Effector memory CD8-positive, alpha-beta T cell (primary cell): Measurements from ENCODE around the gene PRKD1.
"Not testable (repeated sequence)": the region's sequence is repeated elsewhere in the genome, so short reads cannot be mapped to it uniquely, and the experiment has no call there.

Source experiments
- ATAC-seq: fragments of 150-1000 bp; cut with Tn5 transposase; replicated peaks from 2 replicates; pipeline ENCODE4 v1.10.0; 2021; ENCODE audit warnings: mild to moderate bottlenecking, moderate library complexity
- DNase-seq, 3 experiments: peaks; one replicate each; pipeline ENCODE4 v3.0.0; 2021
- H3K27ac Mint-ChIP-seq, 2 donors: one replicate each; pipeline ENCODE4 v1.8.0; 2022; ENCODE audit warnings: mild to moderate bottlenecking in 2 of 2, mixed read lengths in 2 of 2, moderate library complexity in 2 of 2
- H3K27me3 Mint-ChIP-seq, 2 donors: one replicate each; pipeline ENCODE4 v1.8.0; 2022; ENCODE audit warnings: mixed read lengths in 2 of 2
- H3K36me3 Mint-ChIP-seq: one replicate; pipeline ENCODE4 v1.8.0; 2022; ENCODE audit warnings: mild to moderate bottlenecking, moderate library complexity, mixed read lengths; ENCODE audit not compliant: insufficient read depth
- H3K4me1 Mint-ChIP-seq, 2 donors: one replicate each; pipeline ENCODE4 v1.8.0; 2022; ENCODE audit warnings: low read depth in 2 of 2, mixed read lengths in 2 of 2
- H3K4me3 Mint-ChIP-seq, 2 donors: one replicate each; pipeline ENCODE4 v1.8.0; 2022; ENCODE audit warnings: mild to moderate bottlenecking in 2 of 2, mixed read lengths in 2 of 2, moderate library complexity in 2 of 2
- H3K9me3 Mint-ChIP-seq, 2 donors: one replicate each; pipeline ENCODE4 v1.8.0; 2022; ENCODE audit warnings: mixed read lengths in 2 of 2

PRKD1 gene

DNA sequence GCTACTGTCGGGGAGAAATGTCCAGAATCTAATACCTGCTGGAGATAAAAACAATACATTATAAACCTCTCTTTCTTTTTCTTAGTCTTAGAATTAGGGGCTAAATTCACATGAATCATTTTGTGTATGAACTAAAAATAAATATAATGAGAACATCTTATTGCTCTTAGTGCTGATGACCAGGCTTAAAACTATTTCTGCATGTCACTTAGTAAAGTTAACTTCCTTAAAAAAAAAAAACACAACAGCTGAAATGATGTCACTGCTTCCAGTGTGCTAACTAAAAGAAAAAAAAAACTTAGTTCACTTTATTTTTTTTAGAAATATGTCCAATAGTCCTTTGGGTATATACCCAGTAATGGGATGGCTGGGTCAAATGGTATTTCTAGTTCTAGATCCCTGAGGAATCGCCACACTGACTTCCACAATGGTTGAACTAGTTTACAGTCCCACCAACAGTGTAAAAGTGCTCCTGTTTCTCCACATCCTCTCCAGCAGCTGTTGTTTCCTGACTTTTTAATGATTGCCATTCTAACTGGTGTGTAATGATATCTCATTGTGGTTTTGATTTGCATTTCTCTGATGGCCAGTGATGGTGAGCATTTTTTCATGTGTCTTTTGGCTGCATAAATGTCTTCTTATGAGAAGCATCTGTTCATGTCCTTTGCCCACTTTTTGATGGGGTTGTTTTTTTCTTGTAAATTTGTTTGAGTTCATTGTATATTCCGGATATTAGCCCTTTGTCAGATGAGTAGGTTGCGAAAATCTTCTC lies 200.9 kb downstream of the PRKD1 start:
- H3K27me3 Mint-ChIP-seq, H3K36me3 Mint-ChIP-seq, H3K27ac Mint-ChIP-seq, H3K4me3 Mint-ChIP-seq, H3K4me1 Mint-ChIP-seq, DNase-seq, ATAC-seq: not testable (repeated sequence)
- H3K9me3 Mint-ChIP-seq, result peaks cover 8 to 18% of the 10 kb centered on the region in 2 donors

DNA sequence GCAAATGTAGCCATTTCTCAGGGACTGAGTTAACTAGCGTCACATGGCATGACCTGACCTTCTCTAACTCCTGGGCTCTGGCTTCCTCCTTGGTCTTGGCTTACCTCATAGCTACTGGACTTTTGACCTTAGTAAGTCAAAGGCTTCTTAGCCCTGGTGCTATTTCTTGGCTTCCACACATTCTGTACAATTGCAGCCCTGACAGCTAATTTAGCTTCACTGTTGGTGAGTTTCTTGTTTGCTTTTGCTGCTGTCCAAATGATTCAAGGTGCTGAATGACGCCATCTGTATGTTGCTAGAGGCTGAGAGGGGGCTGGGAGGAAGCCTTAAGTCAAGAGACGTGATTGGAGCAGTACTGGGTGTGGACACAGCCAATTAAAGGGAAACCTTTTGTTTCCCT lies 202.7 kb downstream of the PRKD1 start:
- Mint-ChIP-seq H3K27me3 (no peaks in the 10 kb centered on the region), H3K27ac (no peak overlapping the region), H3K36me3 (no peaks in the 10 kb centered on the region), H3K4me1 (no peaks in the 10 kb centered on the region), H3K9me3 (peaks cover 8 to 18% of the 10 kb centered on the region in 2 donors), H3K4me3 (no peak overlapping the region)
- ATAC-seq (no peak), DNase-seq (no peak)

DNA sequence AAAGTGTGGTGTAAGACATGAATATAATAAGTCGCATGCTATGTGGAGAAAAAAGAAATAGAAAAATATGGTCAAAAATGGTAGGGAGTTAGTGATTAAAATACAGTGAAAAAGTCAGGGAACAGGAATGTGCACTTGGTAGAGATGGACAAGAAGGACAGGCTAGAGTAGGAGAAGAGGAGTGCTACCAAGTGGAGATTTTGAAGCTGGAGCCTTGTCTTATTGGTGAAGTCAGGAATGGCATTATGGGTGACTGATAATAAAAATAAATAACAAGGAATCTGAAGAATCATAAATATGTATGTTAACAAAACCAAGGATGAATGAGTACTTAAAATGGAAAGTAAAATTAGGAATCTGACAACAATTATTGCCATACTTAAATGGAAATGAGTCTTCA lies 204.8 kb downstream of the PRKD1 start:
- Mint-ChIP-seq H3K36me3 (no peaks in the 10 kb centered on the region), H3K27me3 (no peaks in the 10 kb centered on the region), H3K27ac (no peak overlapping the region), H3K9me3 (peaks cover 8 to 18% of the 10 kb centered on the region in 2 donors), H3K4me1 (no peaks in the 10 kb centered on the region), H3K4me3 (no peak overlapping the region)
- DNase-seq (no peak), ATAC-seq (no peak)

DNA sequence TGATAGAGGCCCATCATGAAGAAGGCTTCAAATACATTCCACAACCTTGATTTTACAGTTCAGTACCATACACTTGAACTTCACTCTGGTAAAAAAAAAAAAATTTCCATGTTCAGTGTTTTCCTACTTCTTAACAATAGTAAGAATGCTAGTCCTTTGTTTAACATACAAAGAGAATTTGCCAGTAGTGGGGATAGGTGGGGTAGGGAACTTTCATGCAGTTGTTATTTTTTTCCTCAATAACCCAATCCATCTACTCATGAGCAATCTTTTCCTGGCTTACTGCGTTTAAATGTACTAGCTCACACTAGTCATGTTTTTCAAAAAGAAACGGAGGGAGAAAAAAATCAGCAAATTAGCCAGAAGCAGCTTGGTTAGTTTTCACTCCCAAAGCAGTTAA lies 206.1 kb downstream of the PRKD1 start:
- no peak overlapping the region for H3K27ac Mint-ChIP-seq
- H3K4me1 Mint-ChIP-seq, result no peaks in the 10 kb centered on the region
- H3K9me3 Mint-ChIP-seq, result peaks cover 8 to 18% of the 10 kb centered on the region in 2 donors
- no peak overlapping the region for H3K4me3 Mint-ChIP-seq
- no peak for ATAC-seq
- no peaks in the 10 kb centered on the region for H3K36me3 Mint-ChIP-seq
- DNase-seq, result no peak
- no peaks in the 10 kb centered on the region for H3K27me3 Mint-ChIP-seq

DNA sequence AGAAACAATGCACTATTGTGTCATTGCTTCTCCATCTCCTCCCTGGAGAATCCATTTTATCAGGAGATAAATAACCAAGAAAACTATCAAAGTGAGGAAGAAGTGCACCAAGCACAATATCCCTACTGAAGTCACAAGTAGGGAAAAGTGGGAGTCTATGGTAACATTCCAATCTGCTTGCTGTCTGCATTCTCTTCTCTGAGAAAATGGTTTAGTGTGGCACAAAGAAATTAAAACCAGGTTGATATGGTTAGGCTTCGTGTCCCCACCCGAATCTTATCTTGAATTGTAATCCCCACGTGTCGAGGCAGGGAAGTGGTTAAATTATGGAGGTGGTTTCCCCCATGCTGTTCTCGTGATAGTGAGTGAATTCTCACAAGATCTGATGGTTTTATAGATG lies 209.7 kb downstream of the PRKD1 start:
- H3K27ac Mint-ChIP-seq, result no peak overlapping the region
- peaks cover 5 to 11% of the 10 kb centered on the region in 2 donors for H3K9me3 Mint-ChIP-seq
- no peak for DNase-seq
- H3K27me3 Mint-ChIP-seq, result no peaks in the 10 kb centered on the region
- ATAC-seq, result no peak
- no peaks in the 10 kb centered on the region for H3K36me3 Mint-ChIP-seq
- H3K4me3 Mint-ChIP-seq, result no peak overlapping the region
- H3K4me1 Mint-ChIP-seq, result no peaks in the 10 kb centered on the region

DNA sequence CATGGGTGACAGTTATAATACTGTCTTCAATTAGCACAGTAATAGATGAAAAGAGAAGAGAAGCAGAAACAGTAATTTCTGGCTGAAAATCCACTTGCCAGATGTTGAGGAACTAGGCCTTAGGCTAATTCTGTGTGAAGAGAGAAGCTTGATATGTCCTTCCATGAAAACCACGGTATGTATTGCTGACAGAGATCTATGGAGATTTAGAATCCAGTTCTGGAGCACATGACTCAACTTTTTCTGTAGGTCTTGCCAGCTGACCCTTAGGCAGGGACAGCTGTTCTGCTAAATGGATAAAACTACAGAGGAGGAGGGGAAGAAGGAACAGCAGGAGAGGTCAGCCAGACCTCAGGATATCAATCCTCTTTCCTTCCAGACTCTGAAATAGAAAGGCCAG lies 211.5 kb downstream of the PRKD1 start:
- H3K4me3 Mint-ChIP-seq, result no peak overlapping the region
- H3K36me3 Mint-ChIP-seq, result no peaks in the 10 kb centered on the region
- H3K4me1 Mint-ChIP-seq, result no peaks in the 10 kb centered on the region
- H3K27ac Mint-ChIP-seq, result no peak overlapping the region
- DNase-seq (no peak), ATAC-seq (no peak)
- H3K27me3 Mint-ChIP-seq, result no peaks in the 10 kb centered on the region
- peaks cover 5 to 6% of the 10 kb centered on the region in 2 donors for H3K9me3 Mint-ChIP-seq

DNA sequence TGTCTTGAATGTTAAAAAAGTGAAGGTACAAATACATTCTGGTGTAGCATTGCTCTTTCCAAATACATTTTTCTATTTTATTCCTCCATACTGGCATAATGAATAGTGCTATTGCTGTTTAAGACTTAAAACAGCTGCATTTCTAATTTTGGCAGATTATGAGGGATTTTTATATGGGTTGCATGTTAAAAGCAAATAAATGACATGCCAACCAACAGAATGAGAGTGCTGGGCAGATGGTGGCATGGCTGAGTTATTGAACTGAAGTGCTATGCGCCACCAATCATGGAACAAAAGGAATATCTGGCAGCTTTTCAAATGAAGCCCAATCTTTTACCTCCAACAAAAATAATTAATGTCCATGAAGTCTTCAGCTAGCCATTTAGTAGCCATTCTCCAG lies 215.0 kb downstream of the PRKD1 start:
- no peaks in the 10 kb centered on the region for H3K36me3 Mint-ChIP-seq
- no peaks in the 10 kb centered on the region for H3K27me3 Mint-ChIP-seq
- H3K4me1 Mint-ChIP-seq, result no peaks in the 10 kb centered on the region
- no peak for ATAC-seq
- no peak for DNase-seq
- no peak overlapping the region for H3K4me3 Mint-ChIP-seq
- H3K27ac Mint-ChIP-seq, result no peak overlapping the region
- peaks cover 9 to 15% of the 10 kb centered on the region in 2 donors for H3K9me3 Mint-ChIP-seq

DNA sequence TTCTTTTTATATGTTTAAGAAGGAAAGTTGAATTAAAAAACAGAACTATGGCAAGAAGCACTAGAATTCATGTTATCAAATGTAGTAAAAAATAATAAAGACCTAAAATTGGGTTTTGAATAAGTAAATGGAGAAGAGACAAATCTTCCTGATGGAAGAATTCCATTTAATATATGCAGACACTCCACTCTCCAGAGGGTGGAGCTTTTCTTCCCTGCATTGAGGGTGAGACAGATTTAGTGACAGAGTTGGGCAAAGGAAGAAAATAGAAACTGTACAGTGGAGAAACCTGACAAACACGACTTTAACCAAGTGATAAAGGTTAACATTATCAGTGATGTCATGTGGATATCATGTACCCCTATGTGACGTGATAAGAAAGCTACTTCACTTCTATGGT lies 217.6 kb downstream of the PRKD1 start:
- Mint-ChIP-seq H3K27ac (no peak overlapping the region), H3K9me3 (peaks cover 13 to 26% of the 10 kb centered on the region in 2 donors), H3K4me3 (no peak overlapping the region), H3K4me1 (no peaks in the 10 kb centered on the region), H3K27me3 (no peaks in the 10 kb centered on the region), H3K36me3 (no peaks in the 10 kb centered on the region)
- DNase-seq, result no peak
- no peak for ATAC-seq

DNA sequence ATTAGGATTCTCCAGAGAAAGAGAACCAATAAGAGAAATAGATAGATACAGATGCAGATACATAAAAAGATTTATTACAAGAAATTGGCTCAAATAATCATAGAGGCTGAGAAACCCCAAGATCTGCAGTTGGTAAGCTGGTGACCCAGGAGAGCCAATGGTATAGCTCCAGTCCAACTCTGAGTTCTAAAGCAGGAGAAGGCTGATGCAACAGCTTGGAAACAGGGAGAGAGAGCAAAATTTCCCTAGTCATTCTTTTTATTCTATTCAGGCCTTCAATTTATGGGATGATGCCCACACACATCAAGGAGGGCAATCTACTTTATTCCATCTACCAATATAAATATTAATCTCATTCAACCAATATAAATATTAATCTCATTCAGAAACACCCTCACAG lies 218.2 kb downstream of the PRKD1 start:
- no peak for ATAC-seq
- H3K27me3 Mint-ChIP-seq, result no peaks in the 10 kb centered on the region

DNA sequence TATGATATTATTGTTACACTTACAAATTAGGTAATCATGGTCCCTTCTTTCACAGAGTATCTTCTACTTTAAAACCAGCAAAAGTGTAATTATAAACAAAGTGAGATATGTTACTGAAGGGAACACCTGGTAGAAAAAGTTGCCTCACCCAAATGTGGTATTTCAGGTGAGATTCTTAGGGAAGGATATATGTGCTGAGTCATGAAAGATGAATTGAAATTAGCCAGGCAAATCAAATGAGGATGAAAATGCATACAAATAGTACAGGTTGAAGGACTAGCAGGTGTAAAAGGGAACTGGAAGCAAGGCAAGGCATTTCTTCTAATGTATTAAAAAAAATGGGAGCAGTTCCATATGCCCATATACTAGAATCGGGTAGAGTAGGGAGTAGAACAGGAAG lies 220.9 kb downstream of the PRKD1 start:
- no peak for ATAC-seq
- Mint-ChIP-seq H3K27me3 (no peaks in the 10 kb centered on the region), H3K9me3 (peaks cover 18 to 26% of the 10 kb centered on the region in 2 donors), H3K4me1 (no peaks in the 10 kb centered on the region), H3K27ac (no peak overlapping the region), H3K4me3 (no peak overlapping the region), H3K36me3 (no peaks in the 10 kb centered on the region)
- no peak for DNase-seq

More for the DNA sequence above, 218.2 kb downstream of the PRKD1 start:
- no peak overlapping the region for H3K4me3 Mint-ChIP-seq
- no peak overlapping the region for H3K27ac Mint-ChIP-seq
- H3K4me1 Mint-ChIP-seq, result no peaks in the 10 kb centered on the region
- H3K9me3 Mint-ChIP-seq, result peaks cover 13 to 26% of the 10 kb centered on the region in 2 donors
- no peak for DNase-seq
- no peaks in the 10 kb centered on the region for H3K36me3 Mint-ChIP-seq

DNA sequence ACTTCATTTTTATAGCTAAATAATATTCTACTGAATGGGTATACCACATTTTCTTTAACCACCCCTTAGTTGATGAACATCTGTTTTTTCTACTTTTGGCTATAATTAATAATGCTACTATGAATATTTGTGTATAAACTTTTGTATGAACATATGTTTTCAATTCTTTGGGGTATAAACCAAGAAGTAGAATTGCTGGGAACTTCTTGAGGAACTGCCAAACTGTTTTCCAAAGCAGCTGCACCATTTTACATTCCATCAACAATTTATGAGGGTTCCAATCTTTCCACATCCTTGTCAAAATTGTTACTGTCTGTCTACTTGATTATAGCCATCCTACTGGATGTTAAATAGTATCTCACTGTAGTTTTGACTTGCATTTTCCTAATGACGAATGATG lies 221.8 kb downstream of the PRKD1 start:
- DNase-seq (no peak), ATAC-seq (no peak)
- no peaks in the 10 kb centered on the region for H3K27me3 Mint-ChIP-seq
- no peak overlapping the region for H3K27ac Mint-ChIP-seq
- no peaks in the 10 kb centered on the region for H3K4me1 Mint-ChIP-seq
- H3K36me3 Mint-ChIP-seq, result no peaks in the 10 kb centered on the region
- no peak overlapping the region for H3K4me3 Mint-ChIP-seq
- peaks cover 16 to 26% of the 10 kb centered on the region in 2 donors for H3K9me3 Mint-ChIP-seq

DNA sequence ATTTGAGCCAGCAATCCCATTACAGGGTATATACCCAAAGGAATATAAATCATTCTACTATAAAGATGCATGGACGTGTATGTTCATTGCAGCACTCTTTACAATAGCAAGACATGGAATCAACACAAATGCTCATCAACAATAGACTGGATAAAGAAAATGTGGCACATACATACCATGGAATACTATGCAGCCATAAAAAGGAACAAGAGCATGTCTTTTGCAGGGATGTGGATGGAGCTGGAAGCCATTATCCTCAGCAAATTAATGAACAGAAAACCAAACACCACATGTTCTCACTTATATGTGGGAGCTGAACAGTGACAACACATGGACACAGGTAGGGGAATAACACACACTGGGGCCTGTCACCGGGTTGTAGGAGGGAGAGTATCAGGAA lies 238.1 kb downstream of the PRKD1 start:
- ATAC-seq, DNase-seq, H3K4me3 Mint-ChIP-seq, H3K36me3 Mint-ChIP-seq, H3K27me3 Mint-ChIP-seq, H3K4me1 Mint-ChIP-seq, H3K27ac Mint-ChIP-seq: not testable (repeated sequence)
- peaks cover 17 to 29% of the 10 kb centered on the region in 2 donors for H3K9me3 Mint-ChIP-seq

DNA sequence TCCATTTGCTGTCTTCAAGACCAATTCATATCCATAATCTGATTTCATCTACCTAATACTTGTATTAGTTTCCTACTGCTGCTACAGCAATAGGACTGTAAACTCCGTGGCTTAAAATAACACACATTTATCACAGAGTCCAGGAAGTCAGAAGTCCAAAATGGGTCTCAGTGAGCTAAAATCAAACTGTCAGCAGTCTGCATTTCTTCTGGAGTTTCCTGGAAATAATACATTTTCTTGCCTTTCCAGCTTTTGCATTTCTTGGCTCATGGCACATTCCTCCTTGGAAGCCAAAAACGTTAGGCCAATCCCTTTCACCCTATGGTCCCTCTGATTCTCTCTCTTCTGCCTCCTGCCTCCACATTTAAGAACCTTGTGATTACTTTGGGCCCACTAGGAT lies 239.8 kb downstream of the PRKD1 start:
- DNase-seq (no peak), ATAC-seq (no peak)
- Mint-ChIP-seq H3K27me3 (no peaks in the 10 kb centered on the region), H3K27ac (no peak overlapping the region), H3K4me1 (no peaks in the 10 kb centered on the region), H3K36me3 (peaks cover 2% of the 10 kb centered on the region), H3K9me3 (peaks cover 15 to 34% of the 10 kb centered on the region in 2 donors), H3K4me3 (no peak overlapping the region)

DNA sequence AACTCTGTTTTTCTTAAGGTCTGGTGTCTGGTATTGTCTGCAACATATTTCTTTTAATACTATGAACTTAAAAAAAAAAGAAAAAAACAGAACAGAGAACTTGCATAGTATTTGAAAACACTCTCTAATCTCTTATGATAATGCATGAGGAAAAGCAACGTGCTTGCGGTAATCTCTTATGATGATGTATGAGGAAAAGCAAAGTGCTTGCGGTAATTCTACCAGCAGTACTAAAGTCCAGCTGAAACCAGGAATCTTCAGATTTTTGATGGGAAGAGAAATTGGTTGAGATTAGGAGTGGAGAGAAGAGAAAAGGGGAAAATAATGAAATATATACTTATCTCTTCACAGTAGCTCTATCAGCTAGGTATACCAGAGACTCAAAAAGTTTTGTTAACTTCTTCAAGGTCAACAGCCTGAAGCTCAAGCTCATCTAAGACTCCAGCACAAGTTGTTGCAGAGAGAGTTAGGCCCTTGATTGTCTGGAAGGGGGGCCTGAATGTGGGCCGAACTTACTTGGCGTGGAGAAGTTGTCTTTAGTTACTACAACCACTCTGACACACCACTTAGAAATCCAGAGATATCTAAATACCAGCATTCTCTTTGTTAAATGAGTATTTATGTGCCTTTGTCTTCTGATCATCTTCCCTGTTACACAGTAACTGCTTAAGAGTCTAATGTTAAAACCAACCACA lies 240.4 kb downstream of the PRKD1 start:
- Mint-ChIP-seq H3K4me3 (no peak overlapping the region), H3K27me3 (no peaks in the 10 kb centered on the region)
- no peak for ATAC-seq

More for the DNA sequence above, 240.4 kb downstream of the PRKD1 start:
- Mint-ChIP-seq H3K27ac (no peak overlapping the region), H3K9me3 (peaks cover 15 to 38% of the 10 kb centered on the region in 2 donors), H3K4me1 (no peaks in the 10 kb centered on the region), H3K36me3 (peaks cover 2% of the 10 kb centered on the region)
- no peak for DNase-seq
